Ishikawa (cell line): ENCODE results near the gene ZBTB16.

Experiments used
- CEBPB ChIP-seq: IDR thresholded peaks from 2 replicates; pipeline ENCODE4 v1.6.1; 2012
- EP300 ChIP-seq: IDR thresholded peaks from 2 replicates; pipeline ENCODE4 v1.6.1; 2012; ENCODE audit warnings: borderline replicate concordance
- FOXM1 ChIP-seq: IDR thresholded peaks from 2 replicates; pipeline ENCODE4 v1.6.1; 2012; ENCODE audit warnings: low read depth, borderline replicate concordance
- RAD21 ChIP-seq: IDR thresholded peaks from 2 replicates; pipeline ENCODE4 v1.6.1; 2012; ENCODE audit warnings: low read depth
- REST ChIP-seq: IDR thresholded peaks from 2 replicates; pipeline ENCODE4 v1.6.1; 2012; ENCODE audit warnings: low read depth, mild to moderate bottlenecking
- YY1 ChIP-seq: IDR thresholded peaks from 2 replicates; pipeline ENCODE4 v1.6.1; 2012; ENCODE audit warnings: low read depth

- TF ChIP-seq YY1 (no peak), RAD21 (no peak), REST (no peak), CEBPB (no peak), FOXM1 (no peak), EP300 (no peak)
Observed at GRCh38 chr11:114213622-114214021, 154.1 kb downstream of the ZBTB16 start.
